ENCODE measurements around the gene FLNB.
"Not testable (repeated sequence)": the region's sequence is repeated elsewhere in the genome, so short reads cannot be mapped to it uniquely, and the experiment has no call there.

FLNB gene

GRCh38 chr3:58052373-58053273 lies 44.4 kb downstream of the FLNB start:
- H3K27ac ChIP-seq, result no peak overlapping the region; the same call in 1 of the 2 replicates

GRCh38 chr3:58054652-58055051 lies 46.4 kb downstream of the FLNB start:
- TF ChIP-seq, protein P1, sequence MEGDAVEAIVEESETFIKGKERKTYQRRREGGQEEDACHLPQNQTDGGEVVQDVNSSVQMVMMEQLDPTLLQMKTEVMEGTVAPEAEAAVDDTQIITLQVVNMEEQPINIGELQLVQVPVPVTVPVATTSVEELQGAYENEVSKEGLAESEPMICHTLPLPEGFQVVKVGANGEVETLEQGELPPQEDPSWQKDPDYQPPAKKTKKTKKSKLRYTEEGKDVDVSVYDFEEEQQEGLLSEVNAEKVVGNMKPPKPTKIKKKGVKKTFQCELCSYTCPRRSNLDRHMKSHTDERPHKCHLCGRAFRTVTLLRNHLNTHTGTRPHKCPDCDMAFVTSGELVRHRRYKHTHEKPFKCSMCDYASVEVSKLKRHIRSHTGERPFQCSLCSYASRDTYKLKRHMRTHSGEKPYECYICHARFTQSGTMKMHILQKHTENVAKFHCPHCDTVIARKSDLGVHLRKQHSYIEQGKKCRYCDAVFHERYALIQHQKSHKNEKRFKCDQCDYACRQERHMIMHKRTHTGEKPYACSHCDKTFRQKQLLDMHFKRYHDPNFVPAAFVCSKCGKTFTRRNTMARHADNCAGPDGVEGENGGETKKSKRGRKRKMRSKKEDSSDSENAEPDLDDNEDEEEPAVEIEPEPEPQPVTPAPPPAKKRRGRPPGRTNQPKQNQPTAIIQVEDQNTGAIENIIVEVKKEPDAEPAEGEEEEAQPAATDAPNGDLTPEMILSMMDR (conservative IDR thresholded peaks at IDR 0.05), result no peak
- H3K27ac ChIP-seq, result no peak overlapping the region

More at GRCh38 chr3:58052373-58053273, 44.4 kb downstream of the FLNB start:
- TF ChIP-seq, protein P1 (conservative IDR thresholded peaks at IDR 0.05), result no peak

DNA sequence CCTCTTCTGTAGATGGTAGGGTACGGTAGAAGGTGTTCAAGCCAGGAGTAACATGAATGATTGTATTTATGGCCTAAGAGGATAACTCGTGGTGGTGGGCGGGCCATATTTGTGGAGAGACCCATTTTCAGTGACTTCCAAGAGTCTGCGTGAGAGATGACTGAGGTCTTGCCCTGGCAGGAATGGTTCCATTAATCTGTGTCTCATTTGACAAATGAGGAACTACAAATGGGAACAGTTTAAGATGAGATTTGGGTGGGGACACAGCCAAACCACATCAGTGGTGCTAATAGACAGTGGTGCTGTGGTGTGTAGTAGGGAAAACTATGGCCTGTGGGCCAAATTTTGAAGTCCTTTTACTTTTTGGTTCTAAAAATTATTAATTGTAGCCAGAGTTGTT lies 47.1 kb downstream of the FLNB start:
- no peak overlapping the region for H3K27ac ChIP-seq
- TF ChIP-seq, protein P1 (conservative IDR thresholded peaks at IDR 0.05), result no peak

DNA sequence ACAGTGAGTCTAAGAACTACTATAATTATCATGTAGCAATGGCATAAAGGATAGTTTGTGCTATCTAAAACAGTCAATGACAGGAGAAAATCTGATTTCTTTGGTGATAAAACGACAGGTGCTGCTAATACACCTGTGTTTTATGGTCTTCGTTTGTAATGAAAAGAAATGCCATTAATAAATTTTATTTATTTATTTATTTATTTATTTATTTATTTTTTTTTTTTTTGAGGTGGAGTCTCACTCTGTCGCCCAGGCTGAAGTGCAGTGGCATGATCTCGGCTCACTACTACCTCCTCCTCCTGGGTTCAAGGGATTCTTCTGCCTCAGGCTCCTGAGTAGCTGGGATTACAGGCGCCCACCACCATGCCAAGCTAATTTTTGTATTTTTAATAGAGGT lies 47.7 kb downstream of the FLNB start:
- not testable (repeated sequence) for H3K27ac ChIP-seq

DNA sequence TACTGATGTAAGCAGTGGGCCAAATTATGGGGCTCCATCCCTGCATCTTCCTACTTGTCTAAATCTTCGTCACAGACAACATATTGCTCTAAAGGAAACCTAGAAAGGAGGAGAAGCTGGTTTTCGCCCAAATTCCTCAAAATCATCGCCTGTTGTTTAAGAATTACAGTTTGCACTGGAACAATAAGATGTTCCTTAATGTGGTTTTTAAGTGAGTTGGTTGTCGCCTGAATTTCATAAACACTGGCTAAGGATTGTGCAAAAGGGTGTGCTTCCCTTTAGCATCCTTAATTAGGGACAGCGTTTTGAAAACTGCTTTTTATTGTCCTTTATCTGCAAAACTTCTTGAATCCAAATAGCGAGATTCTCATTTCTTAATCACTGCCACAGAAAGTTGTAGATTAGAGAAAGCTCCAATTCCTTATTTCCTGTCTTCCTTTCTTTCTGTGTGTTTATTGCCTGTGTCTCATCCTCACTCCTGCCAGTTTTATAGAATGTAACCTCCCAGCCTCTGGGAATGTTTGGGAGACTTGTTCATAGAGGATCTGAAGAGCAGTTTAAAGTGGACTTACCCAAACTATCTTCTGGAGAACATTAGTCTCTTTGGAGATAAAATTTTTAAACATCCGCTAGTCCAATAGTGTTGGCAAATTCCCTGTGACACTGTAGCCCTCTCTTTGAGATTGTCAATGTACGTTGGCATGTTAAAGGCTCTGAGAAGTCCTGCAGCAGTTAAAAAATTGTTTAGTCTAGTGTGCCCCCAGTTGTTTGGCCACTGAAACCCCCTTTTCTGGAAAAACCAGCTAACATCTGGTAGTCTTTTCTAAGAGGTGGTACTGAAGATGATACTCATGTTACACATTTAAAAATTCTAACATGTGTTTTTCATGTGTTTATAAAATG lies 50.4 kb downstream of the FLNB start:
- TF ChIP-seq, protein P1 (conservative IDR thresholded peaks at IDR 0.05), result no peak
- H3K27ac ChIP-seq, result peak overlapping the region; percentile 50

DNA sequence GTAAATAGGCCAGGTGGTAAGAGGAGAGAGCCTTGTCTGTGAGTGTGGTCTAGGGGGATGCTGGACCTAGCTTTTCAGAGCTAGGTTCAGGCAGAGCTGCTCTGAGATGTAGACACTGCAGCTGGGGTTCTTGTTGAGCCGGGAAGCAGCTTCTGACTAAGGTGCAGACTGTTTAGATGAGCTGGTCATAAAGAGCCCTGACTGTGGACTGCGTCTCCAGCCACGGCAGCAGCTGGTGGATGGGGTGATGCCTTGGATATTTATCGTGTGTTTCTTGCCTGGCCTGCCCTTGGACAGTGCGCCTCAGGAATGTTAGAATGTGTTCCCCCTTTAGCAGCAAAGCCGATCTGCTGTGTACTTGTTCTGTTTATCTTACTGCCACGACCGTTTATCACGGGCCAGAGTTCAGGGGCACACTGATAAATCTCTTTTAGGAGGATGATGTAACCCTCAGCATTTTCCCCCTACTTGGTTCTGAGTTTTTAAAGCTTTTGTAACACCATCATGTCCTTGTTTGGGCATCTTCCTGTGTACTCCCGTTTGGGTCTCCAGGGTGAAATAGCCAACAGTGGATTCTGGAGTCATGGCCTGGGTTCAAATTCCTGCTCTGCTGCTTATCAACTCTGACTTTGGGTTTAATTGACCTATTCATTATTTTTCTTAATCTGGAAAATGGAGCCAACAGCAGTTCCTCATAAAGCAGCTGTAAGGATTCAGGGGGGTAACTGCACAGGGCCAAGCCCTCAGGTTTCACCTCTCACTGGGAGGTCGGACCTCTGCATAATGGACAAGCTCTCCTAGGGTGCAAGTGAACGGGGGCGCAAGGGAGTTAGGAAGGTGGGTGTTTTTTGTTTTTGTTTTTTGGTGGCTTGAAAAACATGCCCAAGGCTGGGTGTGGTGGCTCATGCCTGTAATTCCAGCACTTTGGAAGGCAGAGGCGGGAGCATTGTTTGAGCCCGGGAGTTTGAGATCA lies 51.4 kb downstream of the FLNB start:
- TF ChIP-seq, protein P1 (conservative IDR thresholded peaks at IDR 0.05), result no peak
- peak overlapping the region; percentile 50 for H3K27ac ChIP-seq

GRCh38 chr3:58062472-58062871 lies 54.2 kb downstream of the FLNB start:
- H3K27ac ChIP-seq, result no peak overlapping the region
- TF ChIP-seq, protein P1 (conservative IDR thresholded peaks at IDR 0.05), result no peak

Measured in VCaP (cell line).